Uterus (tissue), 2 donors: ENCODE results near the gene POTEF.
"Not testable (repeated sequence)": the region's sequence is repeated elsewhere in the genome, so short reads cannot be mapped to it uniquely, and the experiment has no call there.

Source experiments
- POLR2A ChIP-seq, 2 donors: fragments of 450-650 bp; IDR thresholded peaks; one replicate each; pipeline ENCODE4 v1.6.1; 2016; ENCODE audit warnings: antibody characterized with exemption in 2 of 2, mild to moderate bottlenecking in 1 of 2, moderate library complexity in 1 of 2
- TF ChIP-seq, protein P1 (sequence below), 4 experiments: fragments of 200-600 bp in 2 of 4; fragments of 450-650 bp in 2 of 4; sonication (generic) in 2 of 4; IDR thresholded peaks; one replicate each; pipeline ENCODE4 v1.5.1; 2016 to 2019; ENCODE audit warnings: antibody characterized with exemption in 4 of 4, mild to moderate bottlenecking in 2 of 4, moderate library complexity in 1 of 4

DNA sequence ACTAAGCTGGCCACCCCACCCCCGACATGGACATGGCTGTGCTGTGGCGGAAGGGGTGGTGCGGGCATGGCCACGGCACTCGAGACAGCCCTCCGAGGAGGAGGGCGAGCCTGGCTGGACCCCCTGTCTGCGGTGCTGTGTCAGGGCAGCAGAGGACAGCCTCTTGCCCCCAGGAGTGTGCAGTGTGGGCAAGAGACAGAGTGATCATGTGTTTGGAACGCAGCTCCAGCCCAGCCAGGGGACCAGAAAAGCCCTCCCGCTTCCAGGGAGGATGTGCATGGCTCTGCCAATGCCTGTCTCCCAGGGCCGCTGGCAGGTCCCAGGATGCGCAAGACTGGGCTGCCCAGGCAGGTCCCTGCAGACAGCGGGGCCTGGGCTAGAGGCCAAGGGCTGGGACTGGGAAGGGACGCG is 9.8 kb upstream of the POTEF start:
- TF ChIP-seq, protein P1, sequence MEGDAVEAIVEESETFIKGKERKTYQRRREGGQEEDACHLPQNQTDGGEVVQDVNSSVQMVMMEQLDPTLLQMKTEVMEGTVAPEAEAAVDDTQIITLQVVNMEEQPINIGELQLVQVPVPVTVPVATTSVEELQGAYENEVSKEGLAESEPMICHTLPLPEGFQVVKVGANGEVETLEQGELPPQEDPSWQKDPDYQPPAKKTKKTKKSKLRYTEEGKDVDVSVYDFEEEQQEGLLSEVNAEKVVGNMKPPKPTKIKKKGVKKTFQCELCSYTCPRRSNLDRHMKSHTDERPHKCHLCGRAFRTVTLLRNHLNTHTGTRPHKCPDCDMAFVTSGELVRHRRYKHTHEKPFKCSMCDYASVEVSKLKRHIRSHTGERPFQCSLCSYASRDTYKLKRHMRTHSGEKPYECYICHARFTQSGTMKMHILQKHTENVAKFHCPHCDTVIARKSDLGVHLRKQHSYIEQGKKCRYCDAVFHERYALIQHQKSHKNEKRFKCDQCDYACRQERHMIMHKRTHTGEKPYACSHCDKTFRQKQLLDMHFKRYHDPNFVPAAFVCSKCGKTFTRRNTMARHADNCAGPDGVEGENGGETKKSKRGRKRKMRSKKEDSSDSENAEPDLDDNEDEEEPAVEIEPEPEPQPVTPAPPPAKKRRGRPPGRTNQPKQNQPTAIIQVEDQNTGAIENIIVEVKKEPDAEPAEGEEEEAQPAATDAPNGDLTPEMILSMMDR (IDR thresholded peaks at IDR 0.05): not testable (repeated sequence)
- not testable (repeated sequence) for TF ChIP-seq POLR2A (IDR thresholded peaks at IDR 0.05)
